PC-3 (cell line): ENCODE results near the gene FIGNL1. TPM values are rescaled to one million over a fixed set of nuclear protein-coding genes. Genes with fewer than 3 reads are reported as not detected.

ENCODE experiments used
- ATAC-seq: fragments of 200-7000 bp; cut with Tn5 transposase; 2 replicates; pipeline ENCODE4 v1.9.1; 2020; ENCODE audit warnings: mild to moderate bottlenecking, moderate library complexity
- BruUV-seq: library from RNA; stranded (reverse); fragments of 400-500 nt; replicated peaks from 2 replicates; lab custom pipeline; 2021; lab: Mats Ljungman, UMichigan
- CTCF ChIA-PET: fragments of 300-600 bp; sonication (Branson Sonifier 250); formaldehyde crosslinking; loops from one replicate; lab custom pipeline; 2022; ENCODE audit warnings: antibody characterized with exemption; lab: Charles Lee
- POLR2A ChIA-PET: fragments of 300-600 bp; sonication (Branson Sonifier 250); formaldehyde crosslinking; loops from one replicate; lab custom pipeline; 2022; ENCODE audit warnings: antibody characterized with exemption; ENCODE audit not compliant: unreplicated experiment; lab: Charles Lee
- DNase-seq: peaks from one replicate; pipeline ENCODE4 v3.0.0-alpha.2; 2015
- H2AFZ ChIP-seq: fragments of 300-600 bp; sonication (generic); 2 replicates; pipeline ENCODE4 v1.6.0; 2016; ENCODE audit warnings: antibody characterized with exemption, low read length
- H3F3A ChIP-seq: fragments of 300-600 bp; sonication (generic); one replicate; pipeline ENCODE4 v1.6.0; 2017; ENCODE audit warnings: antibody characterized with exemption, low read length, control low read depth, mild to moderate bottlenecking; ENCODE audit not compliant: unreplicated experiment
- H3K27ac ChIP-seq: fragments of 300-600 bp; sonication (generic); 2 replicates; pipeline ENCODE4 v1.5.1; 2016; ENCODE audit warnings: mild to moderate bottlenecking, low read length
- H3K27me3 ChIP-seq: fragments of 300-600 bp; sonication (generic); 2 replicates; pipeline ENCODE4 v1.6.1; 2016; ENCODE audit warnings: low read length, mixed read lengths
- H3K36me3 ChIP-seq: fragments of 300-600 bp; sonication (generic); 2 replicates; pipeline ENCODE4 v1.6.1; 2016; ENCODE audit warnings: low read depth, mixed run types, low read length, mixed read lengths
- H3K4me1 ChIP-seq: fragments of 300-600 bp; sonication (generic); 2 replicates; pipeline ENCODE4 v1.5.1; 2016; ENCODE audit warnings: low read length; ENCODE audit not compliant: insufficient read depth
- H3K4me2 ChIP-seq: fragments of 300-600 bp; sonication (generic); 2 replicates; pipeline ENCODE4 v1.6.0; 2016; ENCODE audit warnings: low read length
- H3K4me3 ChIP-seq: fragments of 300-600 bp; sonication (generic); 2 replicates; pipeline ENCODE4 v1.5.1; 2016; ENCODE audit warnings: mild to moderate bottlenecking, low read length, mixed read lengths
- H3K79me2 ChIP-seq: fragments of 300-600 bp; sonication (generic); 2 replicates; pipeline ENCODE4 v1.6.1; 2017; ENCODE audit warnings: low read length, mixed read lengths
- H3K9ac ChIP-seq: fragments of 300-600 bp; sonication (generic); 2 replicates; pipeline ENCODE4 v1.6.0; 2016; ENCODE audit warnings: mild to moderate bottlenecking, low read length
- H3K9me2 ChIP-seq: fragments of 300-600 bp; sonication (generic); replicated peaks from 2 replicates; pipeline ENCODE4 v1.6.1; 2016; ENCODE audit warnings: mixed run types, low read length, mixed read lengths
- H3K9me3 ChIP-seq: fragments of 300-600 bp; sonication (generic); 2 replicates; pipeline ENCODE4 v1.6.1; 2016; ENCODE audit warnings: low read length, mixed read lengths
- H4K20me1 ChIP-seq: fragments of 300-600 bp; sonication (generic); 2 replicates; pipeline ENCODE4 v1.6.1; 2016; ENCODE audit warnings: low read length, mixed read lengths
- CTCF ChIP-seq: fragments of 300-600 bp; sonication (generic); conservative IDR thresholded peaks from 2 replicates; pipeline ENCODE4 v1.5.1; 2017; ENCODE audit warnings: antibody characterized with exemption, low read depth, mild to moderate bottlenecking, low read length
- EZH2 ChIP-seq: fragments of 300-600 bp; sonication (generic); IDR thresholded peaks from one replicate; pipeline ENCODE4 v1.6.1; 2017; ENCODE audit warnings: antibody characterized with exemption, mild to moderate bottlenecking, low read length; ENCODE audit not compliant: unreplicated experiment
- EZH2phosphoT487 ChIP-seq: fragments of 300-600 bp; sonication (generic); IDR thresholded peaks from 2 replicates; pipeline ENCODE4 v1.6.1; 2018; ENCODE audit warnings: mild to moderate bottlenecking, antibody characterized with exemption, low read length, borderline replicate concordance
- intact Hi-C: fragments of 100-400 bp; cut with micrococcal nuclease; formaldehyde crosslinking; loops from 2 replicates; pipeline ENCODE4 v1.9.0; 2023
- total RNA-seq: library from RNA; depleted of rRNA; stranded (reverse); fragments of >200 nt; gene quantifications from 2 replicates; pipeline ENCODE4 v1.2.3, GENCODE V29; 2014

The FIGNL1 gene
- total RNA-seq, 1 experiment from 2014 or later = 27.2 TPM

- H3K36me3 ChIP-seq = no peaks in the 10 kb centered on the region
- CTCF ChIA-PET = no interaction called here
- intact Hi-C loops = no loop called here
- TF ChIP-seq CTCF = no peak
- TF ChIP-seq EZH2phosphoT487 = no peak
- no peak for TF ChIP-seq EZH2
- no peak overlapping the region for H3K4me3 ChIP-seq
- H4K20me1 ChIP-seq = no peaks in the 10 kb centered on the region
- no peaks in the 10 kb centered on the region for H3K9me2 ChIP-seq
- POLR2A ChIA-PET = no interaction called here
- no peaks in the 10 kb centered on the region for H3K27me3 ChIP-seq
- no TSS peak for BruUV-seq
- no peak overlapping the region for H2AFZ ChIP-seq
- H3F3A ChIP-seq = no peaks in the 10 kb centered on the region
- H3K4me1 ChIP-seq = no peaks in the 10 kb centered on the region
- no peak overlapping the region for H3K27ac ChIP-seq
- DNase-seq (no peak), ATAC-seq (no peak)
- no peaks in the 10 kb centered on the region for H3K9me3 ChIP-seq
- H3K9ac ChIP-seq = no peak overlapping the region
- no peaks in the 10 kb centered on the region for H3K79me2 ChIP-seq
- no peak overlapping the region for H3K4me2 ChIP-seq
Observed at GRCh38 chr7:50422858-50423257, 27.3 kb downstream of the FIGNL1 start.

- H3K4me1 ChIP-seq = no peaks in the 10 kb centered on the region
- intact Hi-C loops = no loop called here
- H3K4me3 ChIP-seq = no peak overlapping the region
- no peaks in the 10 kb centered on the region for H3K9me2 ChIP-seq
- TF ChIP-seq EZH2 (no peak), EZH2phosphoT487 (no peak), CTCF (no peak)
- no TSS peak for BruUV-seq
- CTCF ChIA-PET = interaction anchor here (0.7 kb wide), 1 partner anchor 83 kb away, joined by 11 read pairs; no protein-coding TSS in a partner anchor
- no peaks in the 10 kb centered on the region for H3K79me2 ChIP-seq
- POLR2A ChIA-PET = interaction anchor here (0.6 kb wide), 1 partner anchor 216 kb away, joined by 4 read pairs; no protein-coding TSS in a partner anchor
- peaks cover 2% of the 10 kb centered on the region; the same call in 1 of the 2 replicates for H3K27me3 ChIP-seq
- no peak overlapping the region for H3K27ac ChIP-seq
- H3K36me3 ChIP-seq = no peaks in the 10 kb centered on the region
- no peak overlapping the region for H3K4me2 ChIP-seq
- no peaks in the 10 kb centered on the region for H3F3A ChIP-seq
- ATAC-seq (no peak), DNase-seq (no peak)
- no peaks in the 10 kb centered on the region for H4K20me1 ChIP-seq
- H2AFZ ChIP-seq = no peak overlapping the region
- no peak overlapping the region for H3K9ac ChIP-seq
- no peaks in the 10 kb centered on the region for H3K9me3 ChIP-seq
Observed at GRCh38 chr7:50421043-50421442, 29.1 kb downstream of the FIGNL1 start.

- ChIA-PET CTCF (interaction anchor here (0.6 to 1.4 kb wide), 4 partner anchors 28 to 326 kb away, joined by 3 to 8 read pairs (median 4); no protein-coding TSS in a partner anchor), POLR2A (no interaction called here)
- no peaks in the 10 kb centered on the region for H3K9me2 ChIP-seq
- H3K9ac ChIP-seq = no peak overlapping the region
- no peaks in the 10 kb centered on the region for H3K4me1 ChIP-seq
- no peaks in the 10 kb centered on the region for H3K9me3 ChIP-seq
- H3K36me3 ChIP-seq = no peaks in the 10 kb centered on the region
- no peak for ATAC-seq
- BruUV-seq = no TSS peak
- H2AFZ ChIP-seq = no peak overlapping the region
- H3K27me3 ChIP-seq = peaks cover 4% of the 10 kb centered on the region; the same call in 1 of the 2 replicates
- no peak overlapping the region for H3K4me3 ChIP-seq
- H3K27ac ChIP-seq = no peak overlapping the region
- H3K79me2 ChIP-seq = no peaks in the 10 kb centered on the region
- no peaks in the 10 kb centered on the region for H3F3A ChIP-seq
- intact Hi-C loops = loop anchor here (1.0 kb wide), 3 partner anchors 213 to 326 kb away; no protein-coding TSS in a partner anchor
- no peak for TF ChIP-seq CTCF
- no peak for TF ChIP-seq EZH2
- no peak for TF ChIP-seq EZH2phosphoT487
- H3K4me2 ChIP-seq = no peak overlapping the region
- no peaks in the 10 kb centered on the region for H4K20me1 ChIP-seq
- DNase-seq = no peak
Observed at GRCh38 chr7:50418526-50419290, 31.4 kb downstream of the FIGNL1 start.
